HepG2 (cell line): Measurements from ENCODE around the gene ABHD12. TPM values are rescaled to one million over a fixed set of nuclear protein-coding genes. Genes with fewer than 3 reads are reported as not detected.
A peak's percentile ranks its signal among the peaks of the same experiment; 100 is the strongest.

Experiments
- ATAC-seq: fragments of 200-7000 bp; cut with Tn5 transposase; 3 replicates; pipeline ENCODE4 v1.9.1; 2020; ENCODE audit warnings: mild to moderate bottlenecking, moderate library complexity
- Bru-seq: library from RNA; stranded (reverse); fragments of 400-500 nt; gene quantifications from one replicate; lab custom pipeline; 2021; lab: Mats Ljungman, UMichigan
- BruChase-seq, 2 experiments: library from RNA; stranded (reverse); fragments of 400-500 nt; gene quantifications; one replicate each; lab custom pipeline; 2021; lab: Mats Ljungman, UMichigan
- BruUV-seq: library from RNA; stranded (reverse); fragments of 400-500 nt; replicated peaks from 2 replicates; lab custom pipeline; 2021; lab: Mats Ljungman, UMichigan
- CTCF ChIA-PET: fragments of 300-600 bp; formaldehyde crosslinking; extraction: SDS; loops from one replicate; lab custom pipeline; 2021; ENCODE audit warnings: low total read pairs, inconsistent platforms, low intra/inter-chr PET ratio; lab: Yijun Ruan, JAX
- POLR2A ChIA-PET: fragments of 350-600 bp; sonication (Branson Sonifier 250); formaldehyde crosslinking; loops from one replicate; lab custom pipeline; 2020; ENCODE audit warnings: antibody characterized with exemption, inconsistent platforms; lab: Yijun Ruan, JAX
- DNase-seq: peaks from one replicate; pipeline ENCODE4 v3.0.0-alpha.2; 2015; ENCODE audit warnings: low spot score
- FAIRE-seq: peaks from 3 replicates; lab custom pipeline; 2011; peaks lifted over from hg19 to GRCh38; lab: Jason Lieb, UNC
- H2AFZ ChIP-seq: one replicate; pipeline ENCODE4 v1.6.1; 2011; ENCODE audit warnings: low read length, inconsistent platforms
- H3K27ac ChIP-seq: fragments of 300-600 bp; 3 replicates; pipeline ENCODE4 v1.8.0; 2011; ENCODE audit warnings: mixed run types, mild to moderate bottlenecking, mixed read lengths, low read length, inconsistent platforms; ENCODE audit not compliant: insufficient read depth; ENCODE audit errors: extremely low read length
- H3K27me3 ChIP-seq, 2 experiments: fragments of 200-600 bp in 1 of 2; 2 replicates in 1 of 2; 3 replicates in 1 of 2; pipeline versions ENCODE4 v1.6.0 to v1.8.0; 2011; ENCODE audit warnings: low read length in 2 of 2, mild to moderate bottlenecking in 2 of 2, moderate library complexity in 2 of 2, inconsistent platforms in 1 of 2; ENCODE audit not compliant: insufficient read depth in 2 of 2, control insufficient read depth in 1 of 2
- H3K36me3 ChIP-seq, 2 experiments: fragments of 200-600 bp in 1 of 2; replicated peaks in 1 of 2; 2 replicates in 1 of 2; 3 replicates in 1 of 2; pipeline versions ENCODE4 v1.5.1 to v1.8.0; 2011; ENCODE audit warnings: low read length in 2 of 2, inconsistent platforms in 1 of 2; ENCODE audit not compliant: insufficient read depth in 2 of 2, control insufficient read depth in 1 of 2
- H3K4me1 ChIP-seq: 2 replicates; pipeline ENCODE4 v1.5.1; 2012; ENCODE audit warnings: low read length, inconsistent platforms; ENCODE audit not compliant: insufficient read depth
- H3K4me2 ChIP-seq: 2 replicates; pipeline ENCODE4 v1.6.0; 2011; ENCODE audit warnings: low read depth, low read length, inconsistent platforms
- H3K4me3 ChIP-seq, 3 experiments: fragments of 200-600 bp in 1 of 3; sonication (generic), shearing (Covaris generic) in 1 of 3; replicated peaks in 1 of 3; 2 replicates each; pipeline ENCODE4 v1.5.1; 2011 to 2016; ENCODE audit warnings: low read length in 3 of 3, inconsistent platforms in 2 of 3, low read depth in 2 of 3, mild to moderate bottlenecking in 2 of 3, control low read depth in 1 of 3, mixed read lengths in 1 of 3; ENCODE audit not compliant: insufficient read depth in 1 of 3
- H3K79me2 ChIP-seq: one replicate; pipeline ENCODE4 v1.6.1; 2011; ENCODE audit warnings: low read length, inconsistent platforms; ENCODE audit not compliant: insufficient read depth
- H3K9ac ChIP-seq: 2 replicates; pipeline ENCODE4 v1.6.0; 2011; ENCODE audit warnings: mild to moderate bottlenecking, low read depth, low read length, inconsistent platforms; ENCODE audit not compliant: insufficient read depth
- H3K9me3 ChIP-seq: 2 replicates; pipeline ENCODE4 v1.5.1; 2012; ENCODE audit warnings: mild to moderate bottlenecking, low read length
- H4K20me1 ChIP-seq: 2 replicates; pipeline ENCODE4 v1.6.0; 2011; ENCODE audit warnings: inconsistent platforms, mild to moderate bottlenecking, low read length, moderate library complexity; ENCODE audit not compliant: insufficient read depth
- FLYWCH1 ChIP-seq: sonication (generic); formaldehyde crosslinking; IDR thresholded peaks from 2 replicates; pipeline ENCODE4 v1.8.1; 2023; ENCODE audit warnings: mild to moderate bottlenecking, missing genetic modification reagents
- ZNF136 ChIP-seq: sonication (generic); formaldehyde crosslinking; IDR thresholded peaks from 2 replicates; pipeline ENCODE4 v1.8.1; 2022; ENCODE audit warnings: low read depth, mild to moderate bottlenecking, moderate library complexity, missing genetic modification reagents
- ZNF275 ChIP-seq: sonication (generic); formaldehyde crosslinking; IDR thresholded peaks from 2 replicates; pipeline ENCODE4 v1.8.0; 2022; ENCODE audit warnings: missing genetic modification reagents, mild to moderate bottlenecking, inconsistent platforms, borderline replicate concordance
- ZNF660 ChIP-seq: sonication (generic); formaldehyde crosslinking; IDR thresholded peaks from 2 replicates; pipeline ENCODE4 v1.5.1; 2020; ENCODE audit warnings: mild to moderate bottlenecking, low read depth, missing genetic modification reagents, borderline replicate concordance
- ZNF782 ChIP-seq: sonication (generic); formaldehyde crosslinking; IDR thresholded peaks from 2 replicates; pipeline ENCODE4 v1.4.0; 2020; ENCODE audit warnings: missing genetic modification reagents, mild to moderate bottlenecking, borderline replicate concordance
- ZNF816 ChIP-seq: sonication (generic); formaldehyde crosslinking; IDR thresholded peaks from 2 replicates; pipeline ENCODE4 v1.8.0; 2022; ENCODE audit warnings: missing genetic modification reagents, mild to moderate bottlenecking, borderline replicate concordance
- ZSCAN9 ChIP-seq: IDR thresholded peaks from 2 replicates; pipeline ENCODE4 v1.6.1; 2016; ENCODE audit warnings: borderline replicate concordance
- WGBS: methylation state at CpG from one replicate; pipeline ENCODE4 v1.1.6; 2017; ENCODE audit warnings: low lambda C conversion rate; 5-methylcytosine and 5-hydroxymethylcytosine counted together
- in situ Hi-C: cut with HindIII; loops from 2 replicates; pipeline ENCODE4 v1.10.0; 2017; ENCODE audit warnings: low pct_unique_long_range_greater_than_20kb; ENCODE audit not compliant: extremely low pct_ligation_motif_present
- intact Hi-C: fragments of 100-400 bp; cut with micrococcal nuclease; formaldehyde crosslinking; loops from one replicate; pipeline ENCODE4 v1.10.0; 2022; ENCODE audit not compliant: unreplicated experiment
- long read RNA-seq, 2 experiments: library from RNA in 1 of 2; library from polyadenylated mRNA in 1 of 2; stranded (forward) in 1 of 2; unstranded in 1 of 2; transcript quantifications; one replicate each; pipeline ENCODE4 v2.0.0, GENCODE V29; 2019 to 2022
- polyA minus RNA-seq, 3 experiments: library from RNA; depleted of rRNA, polyadenylated mRNA; stranded (reverse); fragments of >200 nt; gene quantifications; 2 replicates each; pipeline ENCODE4 v1.2.3, GENCODE V29; 2011; ENCODE audit warnings: low replicate concordance in 1 of 3
- polyA plus RNA-seq, 8 experiments: library from polyadenylated mRNA; depleted of rRNA in 3 of 8; stranded (reverse) in 7 of 8; unstranded in 1 of 8; fragments of >200 nt; fragmentation: Illumina TruSeq in 4 of 8; extraction: Trizol in 4 of 8; gene quantifications; 2 replicates each; pipeline versions ENCODE4 v1.2.1 to v1.2.3, GENCODE V29; 2011 to 2016; ENCODE audit warnings: low read depth in 4 of 8, missing spikeins in 1 of 8, mixed read lengths in 1 of 8; ENCODE audit not compliant: insufficient read depth in 1 of 8
- total RNA-seq, 5 experiments: library from RNA; depleted of rRNA; stranded (reverse); fragments of >200 nt; fragmentation: Illumina TruSeq; extraction: Trizol; gene quantifications; 2 replicates each; pipeline ENCODE4 v1.2.3, GENCODE V29; 2016; ENCODE audit warnings: low read depth in 1 of 5
- TF ChIP-seq, protein P1 (sequence below): sonication (generic); formaldehyde crosslinking; IDR thresholded peaks from 2 replicates; pipeline ENCODE4 v1.5.1; 2020; ENCODE audit warnings: missing genetic modification reagents, mild to moderate bottlenecking, borderline replicate concordance

The ABHD12 gene
- total RNA-seq (2016; rRNA removed; fragmentation: Illumina TruSeq; extraction: Trizol) (43.1 and 72.1 TPM in 2 replicates), polyA plus RNA-seq (2011; rRNA removed) (23.5 and 28.9 TPM in 2 replicates), polyA minus RNA-seq (2011; rRNA and poly(A)+ RNA removed; ENCODE audit: low replicate concordance) (28.9 and 42.1 TPM in 2 replicates), Bru-seq, nascent RNA (percentile 79 among the genes with signal in this experiment), BruChase-seq, experiment 1, labeled RNA remaining after a 6-hour chase (percentile 73 among the genes with signal in this experiment), BruChase-seq, experiment 2, labeled RNA remaining after a 2-hour chase (percentile 73 among the genes with signal in this experiment)
- total RNA-seq (2016; cell fraction: cytosol; rRNA removed; fragmentation: Illumina TruSeq; extraction: Trizol; ENCODE audit: low read depth): 73.1 and 89.7 TPM in 2 replicates
- total RNA-seq (2016; cell fraction: insoluble cytoplasmic fraction; rRNA removed; fragmentation: Illumina TruSeq; extraction: Trizol): 38.1 and 70.5 TPM in 2 replicates
- total RNA-seq (2016; cell fraction: membrane; rRNA removed; fragmentation: Illumina TruSeq; extraction: Trizol): 99.5 and 113 TPM in 2 replicates
- 57.0 and 61.3 TPM in 2 replicates for total RNA-seq (2016; cell fraction: nucleus; rRNA removed; fragmentation: Illumina TruSeq; extraction: Trizol)
- 29.9 and 33.0 TPM in 2 replicates for polyA plus RNA-seq (2011; cell fraction: cytosol; rRNA removed)
- polyA plus RNA-seq (2011; cell fraction: nucleus; rRNA removed): 27.9 TPM in 2 replicates
- 51.1 and 71.7 TPM in 2 replicates for polyA plus RNA-seq (2012)
- polyA plus RNA-seq (2016; cell fraction: cytosol; fragmentation: Illumina TruSeq; extraction: Trizol; ENCODE audit: low read depth): 72.8 and 82.5 TPM in 2 replicates
- polyA plus RNA-seq (2016; cell fraction: insoluble cytoplasmic fraction; fragmentation: Illumina TruSeq; extraction: Trizol; ENCODE audit: low read depth): 45.4 and 52.7 TPM in 2 replicates
- 96.3 and 99.8 TPM in 2 replicates for polyA plus RNA-seq (2016; cell fraction: membrane; fragmentation: Illumina TruSeq; extraction: Trizol; ENCODE audit: low read depth)
- 89.1 and 91.9 TPM in 2 replicates for polyA plus RNA-seq (2016; cell fraction: nucleus; fragmentation: Illumina TruSeq; extraction: Trizol; ENCODE audit: insufficient read depth, low read depth)
- polyA minus RNA-seq (2011; cell fraction: cytosol; rRNA and poly(A)+ RNA removed): 18.7 and 23.4 TPM in 2 replicates
- 40.6 and 42.5 TPM in 2 replicates for polyA minus RNA-seq (2011; cell fraction: nucleus; rRNA and poly(A)+ RNA removed)
- long read RNA-seq, experiment 1, transcript ABHD12-201 (13 exons, 2,117 nt): major isoform, 122 of 194 reads
- long read RNA-seq, experiment 1, transcript ABHD12-202 (13 exons, 1,725 nt): minor isoform, 17 of 194 reads
- long read RNA-seq, experiment 1, partial matches to known transcripts: 12 of 194 reads
- long read RNA-seq, experiment 1, other reads (novel, unspliced or antisense): 43 of 194 reads
- long read RNA-seq, experiment 2, partial matches to known transcripts: 26 of 148 reads
- long read RNA-seq, experiment 2, other reads (novel, unspliced or antisense): 122 of 148 reads

DNA sequence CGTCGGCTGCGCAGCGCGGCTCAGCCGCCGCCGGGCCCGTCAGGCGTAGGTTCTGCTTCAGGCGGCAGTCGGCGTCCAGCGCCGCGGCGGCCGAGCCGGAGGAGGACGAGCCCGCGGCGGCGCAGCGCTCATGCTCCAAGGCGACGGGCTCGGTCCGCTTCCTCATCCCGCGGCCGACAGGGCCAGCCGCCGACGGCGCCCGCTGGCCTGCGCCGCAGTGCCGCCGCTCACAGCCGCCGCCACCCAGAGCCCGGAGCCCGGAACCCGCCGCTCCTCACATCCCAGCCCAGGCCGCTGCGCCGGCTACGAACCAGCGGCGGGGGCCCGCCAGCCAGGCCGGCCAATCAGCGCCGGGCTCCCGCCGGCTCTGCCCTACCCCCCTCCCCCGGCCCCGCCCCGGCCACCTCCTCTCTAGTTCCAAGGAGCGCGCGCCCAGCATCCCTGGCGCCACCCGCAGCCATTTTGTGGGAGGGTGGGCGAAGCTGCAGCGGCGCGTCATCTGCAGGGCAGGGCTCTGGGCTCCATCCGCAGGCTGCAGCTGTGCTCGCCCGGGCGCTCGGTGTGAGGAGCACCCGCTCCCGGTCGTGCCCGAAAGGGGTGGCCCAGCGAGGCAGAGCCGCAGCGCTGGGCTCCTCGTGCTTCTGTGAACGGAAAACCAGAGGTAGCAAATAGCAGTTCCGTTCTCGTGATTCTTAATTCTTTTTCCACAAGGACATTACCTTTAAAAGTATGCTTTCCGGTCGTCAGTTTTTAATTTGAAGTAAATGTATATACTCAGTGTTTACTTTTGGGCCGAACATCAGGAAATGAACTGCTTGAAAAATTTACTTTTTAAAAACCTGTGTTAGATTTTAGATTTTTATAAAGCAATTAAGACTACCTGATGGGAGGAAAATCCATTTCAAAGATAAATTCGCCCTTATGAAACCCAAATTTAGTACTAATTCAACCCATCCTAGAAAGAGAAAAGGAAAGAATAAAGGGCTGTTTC lies at the start of gene ABHD12:
Gene ABHD12 (minus strand): TSS at position 298 of the 991 bp plus-strand sequence. CDS start 132 bp downstream, at position 166.
- H3K79me2 ChIP-seq: peaks cover 29% of the 10 kb centered on the region
- no peaks in the 10 kb centered on the region for H4K20me1 ChIP-seq
- no peaks in the 10 kb centered on the region for H3K27me3 ChIP-seq
- no peaks in the 10 kb centered on the region for H3K9me3 ChIP-seq
- peak within 1 kb of the TSS; percentile 79 for H3K27ac ChIP-seq
- FAIRE-seq: no peak
- intact Hi-C loops: loop anchor here (1.0 to 10.0 kb wide), 6 partner anchors 13 to 396 kb away; partner anchors contain the start of genes APMAP and GINS1
- peak; percentile 97 for DNase-seq
- in situ Hi-C loops: no loop called here
- peak within 1 kb of the TSS; percentile 86 for H3K4me2 ChIP-seq
- H3K9ac ChIP-seq: peak within 1 kb of the TSS; percentile 80
- peak within 1 kb of the TSS; percentile 89 to 95 (median 92) for H3K4me3 ChIP-seq
- CTCF ChIA-PET: interaction anchor here (1.1 kb wide), 1 partner anchor 94 kb away, joined by 3 read pairs; no protein-coding TSS in a partner anchor
- POLR2A ChIA-PET: interaction anchor here (0.6 to 1.6 kb wide), 23 partner anchors 8 to 619 kb away, joined by 3 to 20 read pairs (median 4); partner anchors contain the start of genes GINS1 and PYGB
- 2% methylated on average over 39 of the region's 91 CpGs for WGBS
- peak within 1 kb of the TSS; percentile 73 for H2AFZ ChIP-seq
- BruUV-seq: TSS peak; percentile 97
- H3K4me1 ChIP-seq: peaks cover 33% of the 10 kb centered on the region
- peaks cover 0 to 3% of the 10 kb centered on the region in 2 experiments; a peak in 1 of 5 replicates for H3K36me3 ChIP-seq
- peak; percentile 94 for ATAC-seq
- TF ChIP-seq, protein P1, sequence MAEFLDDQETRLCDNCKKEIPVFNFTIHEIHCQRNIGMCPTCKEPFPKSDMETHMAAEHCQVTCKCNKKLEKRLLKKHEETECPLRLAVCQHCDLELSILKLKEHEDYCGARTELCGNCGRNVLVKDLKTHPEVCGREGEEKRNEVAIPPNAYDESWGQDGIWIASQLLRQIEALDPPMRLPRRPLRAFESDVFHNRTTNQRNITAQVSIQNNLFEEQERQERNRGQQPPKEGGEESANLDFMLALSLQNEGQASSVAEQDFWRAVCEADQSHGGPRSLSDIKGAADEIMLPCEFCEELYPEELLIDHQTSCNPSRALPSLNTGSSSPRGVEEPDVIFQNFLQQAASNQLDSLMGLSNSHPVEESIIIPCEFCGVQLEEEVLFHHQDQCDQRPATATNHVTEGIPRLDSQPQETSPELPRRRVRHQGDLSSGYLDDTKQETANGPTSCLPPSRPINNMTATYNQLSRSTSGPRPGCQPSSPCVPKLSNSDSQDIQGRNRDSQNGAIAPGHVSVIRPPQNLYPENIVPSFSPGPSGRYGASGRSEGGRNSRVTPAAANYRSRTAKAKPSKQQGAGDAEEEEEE (CRISPR knock-in tag): no peak
- TF ChIP-seq ZNF136 (CRISPR knock-in tag) (peak; percentile 91; the same call in 1 of the 2 replicates), ZNF782 (peak; percentile 87; the same call in 1 of the 2 replicates), ZNF275 (CRISPR knock-in tag) (0 out of 2 replicates have a peak, but pooled peaks have one; percentile 8), FLYWCH1 (0 out of 2 replicates have a peak, but pooled peaks have one; percentile 15), ZNF816 (CRISPR knock-in tag) (0 out of 2 replicates have a peak, but pooled peaks have one; percentile 42), ZNF660 (CRISPR knock-in tag) (no peak), ZSCAN9 (CRISPR knock-in tag) (peak; percentile 79; the same call in 1 of the 2 replicates)
